Neural progenitor cell (in vitro differentiated cells): ENCODE data around the gene HIVEP2. TPM values are rescaled to one million over a fixed set of nuclear protein-coding genes. Genes with fewer than 3 reads are reported as not detected.

Experiments used
- DNase-seq: peaks from one replicate; pipeline ENCODE4 v3.0.0-alpha.2; 2016; ENCODE audit warnings: low spot score
- H2AFZ ChIP-seq: fragments of 200-600 bp; sonication (generic); replicated peaks from 2 replicates; pipeline ENCODE4 v1.6.1; 2016; ENCODE audit warnings: antibody characterized with exemption
- H3F3A ChIP-seq: fragments of 200-600 bp; sonication (generic); 2 replicates; pipeline ENCODE4 v1.6.1; 2016; ENCODE audit warnings: antibody characterized with exemption, low read depth
- H3K27ac ChIP-seq: fragments of 200-600 bp; sonication (generic); 2 replicates; pipeline ENCODE4 v1.5.1; 2016; ENCODE audit warnings: mild to moderate bottlenecking
- H3K27me3 ChIP-seq: fragments of 200-600 bp; sonication (generic); 2 replicates; pipeline ENCODE4 v1.6.1; 2016; ENCODE audit warnings: mild to moderate bottlenecking, moderate library complexity
- H3K36me3 ChIP-seq: fragments of 200-600 bp; sonication (generic); 2 replicates; pipeline ENCODE4 v1.5.1; 2016
- H3K4me1 ChIP-seq: fragments of 200-600 bp; sonication (generic); 2 replicates; pipeline ENCODE4 v1.6.1; 2016; ENCODE audit warnings: mixed run types
- H3K4me2 ChIP-seq: fragments of 200-600 bp; sonication (generic); 2 replicates; pipeline ENCODE4 v1.6.1; 2016
- H3K4me3 ChIP-seq: fragments of 200-600 bp; sonication (generic); 2 replicates; pipeline ENCODE4 v1.5.1; 2016
- H3K79me2 ChIP-seq: fragments of 200-600 bp; sonication (generic); 2 replicates; pipeline ENCODE4 v1.6.1; 2016; ENCODE audit warnings: low read depth
- H3K9ac ChIP-seq: fragments of 200-600 bp; sonication (generic); 2 replicates; pipeline ENCODE4 v1.6.1; 2016
- H3K9me3 ChIP-seq: fragments of 200-600 bp; sonication (generic); 2 replicates; pipeline ENCODE4 v1.5.1; 2016; ENCODE audit warnings: low read depth
- H4K20me1 ChIP-seq: fragments of 200-600 bp; sonication (generic); 2 replicates; pipeline ENCODE4 v1.6.1; 2016; ENCODE audit warnings: low read depth
- H3K27ac Mint-ChIP-seq: 3 replicates; pipeline ENCODE4 v1.8.0; 2021; ENCODE audit warnings: mixed read lengths
- H3K27me3 Mint-ChIP-seq: 2 replicates; pipeline ENCODE4 v1.8.0; 2022; ENCODE audit warnings: low read depth, mild to moderate bottlenecking, inconsistent platforms, moderate library complexity, mixed read lengths; ENCODE audit not compliant: insufficient read depth
- H3K36me3 Mint-ChIP-seq: 3 replicates; pipeline ENCODE4 v1.8.0; 2021; ENCODE audit warnings: mixed read lengths
- H3K4me1 Mint-ChIP-seq: 3 replicates; pipeline ENCODE4 v1.8.0; 2021; ENCODE audit warnings: mixed read lengths
- H3K4me3 Mint-ChIP-seq: 3 replicates; pipeline ENCODE4 v1.8.0; 2021; ENCODE audit warnings: mild to moderate bottlenecking, moderate library complexity, mixed read lengths
- H3K9me3 Mint-ChIP-seq: 3 replicates; pipeline ENCODE4 v1.8.0; 2020; ENCODE audit warnings: mixed read lengths
- EZH2 ChIP-seq: fragments of 200-600 bp; sonication (generic); IDR thresholded peaks from 2 replicates; pipeline ENCODE4 v1.6.1; 2017; ENCODE audit warnings: antibody characterized with exemption, mild to moderate bottlenecking, moderate library complexity
- EZH2phosphoT487 ChIP-seq: fragments of 200-600 bp; sonication (generic); IDR thresholded peaks from 2 replicates; pipeline ENCODE4 v1.6.1; 2017; ENCODE audit warnings: antibody characterized with exemption
- total RNA-seq: library from RNA; depleted of rRNA; stranded (reverse); fragments of >200 nt; gene quantifications from 2 replicates; pipeline ENCODE4 v1.2.3, GENCODE V29; 2015; ENCODE audit warnings: low replicate concordance
- TF ChIP-seq, protein P1 (sequence below): fragments of 200-600 bp; sonication (generic); IDR thresholded peaks from 2 replicates; pipeline ENCODE4 v1.5.1; 2017; ENCODE audit warnings: antibody characterized with exemption, mild to moderate bottlenecking

HIVEP2 gene
- total RNA-seq, 1 donor from 2014 or later, result 2.1 TPM

DNA sequence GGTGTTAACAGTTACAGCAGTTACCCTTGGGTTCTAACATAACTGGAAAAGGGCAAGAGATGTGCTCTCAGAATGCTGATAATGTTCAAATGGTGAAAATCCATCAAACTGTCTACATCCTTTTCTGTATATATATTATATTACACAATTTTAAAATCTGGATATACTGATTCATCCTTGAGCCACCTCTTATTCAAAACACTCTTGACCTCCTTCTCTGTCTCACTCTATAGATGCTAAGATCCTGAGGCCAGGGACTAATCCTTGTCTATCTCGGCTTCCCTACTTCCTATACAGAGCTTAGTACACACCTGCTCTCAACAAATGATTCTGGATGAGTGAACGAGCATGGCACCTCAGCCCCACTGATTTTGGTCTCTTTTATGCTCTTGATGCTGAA is 47.3 kb downstream of the HIVEP2 start:
- H4K20me1 ChIP-seq, result no peaks in the 10 kb centered on the region
- Mint-ChIP-seq H3K9me3 (no peaks in the 10 kb centered on the region), H3K36me3 (no peaks in the 10 kb centered on the region), H3K27me3 (no peaks in the 10 kb centered on the region), H3K27ac (no peak overlapping the region), H3K4me1 (peaks cover 12% of the 10 kb centered on the region), H3K4me3 (no peak overlapping the region)
- H3K9ac ChIP-seq, result no peak overlapping the region
- H3K4me1 ChIP-seq, result no peaks in the 10 kb centered on the region
- H3K79me2 ChIP-seq, result no peaks in the 10 kb centered on the region
- H3K27me3 ChIP-seq, result no peaks in the 10 kb centered on the region
- H3K4me2 ChIP-seq, result no peak overlapping the region
- no peak for TF ChIP-seq EZH2phosphoT487
- TF ChIP-seq, protein P1, sequence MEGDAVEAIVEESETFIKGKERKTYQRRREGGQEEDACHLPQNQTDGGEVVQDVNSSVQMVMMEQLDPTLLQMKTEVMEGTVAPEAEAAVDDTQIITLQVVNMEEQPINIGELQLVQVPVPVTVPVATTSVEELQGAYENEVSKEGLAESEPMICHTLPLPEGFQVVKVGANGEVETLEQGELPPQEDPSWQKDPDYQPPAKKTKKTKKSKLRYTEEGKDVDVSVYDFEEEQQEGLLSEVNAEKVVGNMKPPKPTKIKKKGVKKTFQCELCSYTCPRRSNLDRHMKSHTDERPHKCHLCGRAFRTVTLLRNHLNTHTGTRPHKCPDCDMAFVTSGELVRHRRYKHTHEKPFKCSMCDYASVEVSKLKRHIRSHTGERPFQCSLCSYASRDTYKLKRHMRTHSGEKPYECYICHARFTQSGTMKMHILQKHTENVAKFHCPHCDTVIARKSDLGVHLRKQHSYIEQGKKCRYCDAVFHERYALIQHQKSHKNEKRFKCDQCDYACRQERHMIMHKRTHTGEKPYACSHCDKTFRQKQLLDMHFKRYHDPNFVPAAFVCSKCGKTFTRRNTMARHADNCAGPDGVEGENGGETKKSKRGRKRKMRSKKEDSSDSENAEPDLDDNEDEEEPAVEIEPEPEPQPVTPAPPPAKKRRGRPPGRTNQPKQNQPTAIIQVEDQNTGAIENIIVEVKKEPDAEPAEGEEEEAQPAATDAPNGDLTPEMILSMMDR, result no peak
- TF ChIP-seq EZH2, result no peak
- no peaks in the 10 kb centered on the region for H3K9me3 ChIP-seq
- no peak overlapping the region for H2AFZ ChIP-seq
- no peaks in the 10 kb centered on the region for H3K36me3 ChIP-seq
- H3K4me3 ChIP-seq, result no peak overlapping the region
- no peak overlapping the region for H3K27ac ChIP-seq
- no peak for DNase-seq
- H3F3A ChIP-seq, result no peaks in the 10 kb centered on the region

DNA sequence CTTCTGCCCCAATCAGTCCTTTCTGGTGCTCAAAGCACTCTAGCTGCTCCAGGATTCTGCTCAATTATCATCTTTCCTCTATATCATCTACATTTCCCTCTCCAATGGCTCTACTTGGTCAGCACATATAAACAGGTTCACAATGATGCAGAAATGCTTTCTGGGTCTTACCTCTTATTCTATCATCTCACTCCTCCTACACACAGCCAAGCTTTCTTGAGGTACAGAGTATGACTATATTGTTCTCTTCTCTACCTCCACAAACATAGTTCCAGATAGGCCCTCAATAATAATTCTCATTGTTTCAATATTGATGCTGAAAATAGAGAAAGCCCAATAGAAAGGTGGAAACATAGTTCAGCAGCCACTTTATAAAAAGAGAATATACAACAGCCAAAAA is 48.2 kb downstream of the HIVEP2 start:
- peaks cover 12% of the 10 kb centered on the region for H3K4me1 Mint-ChIP-seq
- no peaks in the 10 kb centered on the region for H3K9me3 Mint-ChIP-seq
- no peaks in the 10 kb centered on the region for H3K27me3 Mint-ChIP-seq
- Histone ChIP-seq H3K9ac (no peak overlapping the region), H3K4me2 (no peak overlapping the region), H3K27me3 (no peaks in the 10 kb centered on the region), H3K9me3 (no peaks in the 10 kb centered on the region), H3K4me1 (peaks cover 3% of the 10 kb centered on the region), H3K36me3 (no peaks in the 10 kb centered on the region), H3K27ac (no peak overlapping the region), H3K79me2 (no peaks in the 10 kb centered on the region), H3F3A (no peaks in the 10 kb centered on the region), H3K4me3 (no peak overlapping the region), H4K20me1 (no peaks in the 10 kb centered on the region), H2AFZ (no peak overlapping the region)
- H3K36me3 Mint-ChIP-seq, result no peaks in the 10 kb centered on the region
- no peak for DNase-seq
- no peak for TF ChIP-seq EZH2phosphoT487
- TF ChIP-seq EZH2, result no peak
- TF ChIP-seq, protein P1, result no peak
- no peak overlapping the region for H3K4me3 Mint-ChIP-seq
- H3K27ac Mint-ChIP-seq, result no peak overlapping the region

DNA sequence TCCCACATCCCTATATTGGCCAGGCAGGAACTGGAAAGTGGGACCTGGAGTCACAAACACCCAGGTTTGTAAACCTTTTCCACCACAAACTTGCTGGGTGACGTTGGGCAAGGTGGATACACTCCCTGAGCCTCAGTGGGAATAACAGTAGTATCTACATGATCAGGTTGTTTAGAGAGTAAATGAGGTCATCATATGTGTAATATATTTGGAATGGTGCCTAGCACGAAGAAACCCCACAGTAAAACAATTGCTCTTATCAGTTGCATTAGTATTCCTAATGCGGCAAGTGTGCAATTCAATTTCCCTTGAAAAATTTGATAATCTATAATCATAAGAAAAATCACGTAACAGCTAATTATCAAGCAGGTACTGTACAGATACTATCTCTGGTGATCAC is 51.9 kb downstream of the HIVEP2 start:
- no peak overlapping the region for H3K4me3 ChIP-seq
- H3K27me3 Mint-ChIP-seq, result no peaks in the 10 kb centered on the region
- H3F3A ChIP-seq, result no peaks in the 10 kb centered on the region
- no peak overlapping the region for H3K9ac ChIP-seq
- TF ChIP-seq, protein P1, result no peak
- TF ChIP-seq EZH2phosphoT487, result no peak
- no peak for TF ChIP-seq EZH2
- H3K27me3 ChIP-seq, result no peaks in the 10 kb centered on the region
- no peaks in the 10 kb centered on the region for H3K36me3 Mint-ChIP-seq
- H3K9me3 ChIP-seq, result no peaks in the 10 kb centered on the region
- no peak overlapping the region for H2AFZ ChIP-seq
- H4K20me1 ChIP-seq, result no peaks in the 10 kb centered on the region
- H3K27ac Mint-ChIP-seq, result no peak overlapping the region
- H3K4me2 ChIP-seq, result no peak overlapping the region
- no peaks in the 10 kb centered on the region for H3K4me1 Mint-ChIP-seq
- H3K9me3 Mint-ChIP-seq, result no peaks in the 10 kb centered on the region
- peaks cover 4% of the 10 kb centered on the region for H3K4me1 ChIP-seq
- no peaks in the 10 kb centered on the region for H3K79me2 ChIP-seq
- H3K36me3 ChIP-seq, result no peaks in the 10 kb centered on the region
- DNase-seq, result no peak
- H3K27ac ChIP-seq, result no peak overlapping the region
- H3K4me3 Mint-ChIP-seq, result no peak overlapping the region
